ENCODE data around the gene YY1AP1.
A peak's percentile ranks its signal among the peaks of the same experiment; 100 is the strongest.

The YY1AP1 gene

GRCh38 chr1:155695608-155696007, 7.0 kb upstream of the YY1AP1 start:
- TF ChIP-seq POLR2AphosphoS5 (IDR thresholded peaks at IDR 0.05; ENCODE audit: low read depth, low read length) (no peak), TAF1 (IDR thresholded peaks at IDR 0.05; ENCODE audit: borderline replicate concordance, insufficient read depth, low read length) (no peak), REST (IDR thresholded peaks at IDR 0.05; ENCODE audit: insufficient read depth in 1 of 2, low read depth in 2 of 2, low read length in 2 of 2) (no peak), SIN3A (IDR thresholded peaks at IDR 0.05; ENCODE audit: borderline replicate concordance, insufficient read depth, low read length) (no peak), FOXP2 (optimal IDR thresholded peaks at IDR 0.05; ENCODE audit: borderline replicate concordance, extremely low read depth, extremely low read length, insufficient read depth) (no peak)

GRCh38 chr1:155695072-155695471, 6.5 kb upstream of the YY1AP1 start:
- TF ChIP-seq REST (IDR thresholded peaks at IDR 0.05; ENCODE audit: insufficient read depth in 1 of 2, low read depth in 2 of 2, low read length in 2 of 2) (no peak), FOXP2 (optimal IDR thresholded peaks at IDR 0.05; ENCODE audit: borderline replicate concordance, extremely low read depth, extremely low read length, insufficient read depth) (no peak), TAF1 (IDR thresholded peaks at IDR 0.05; ENCODE audit: borderline replicate concordance, insufficient read depth, low read length) (no peak), POLR2AphosphoS5 (IDR thresholded peaks at IDR 0.05; ENCODE audit: low read depth, low read length) (no peak), SIN3A (IDR thresholded peaks at IDR 0.05; ENCODE audit: borderline replicate concordance, insufficient read depth, low read length) (no peak)

- no peak for TF ChIP-seq REST (IDR thresholded peaks at IDR 0.05; ENCODE audit: insufficient read depth in 1 of 2, low read depth in 2 of 2, low read length in 2 of 2)
- TF ChIP-seq SIN3A (IDR thresholded peaks at IDR 0.05; ENCODE audit: borderline replicate concordance, insufficient read depth, low read length): no peak
- TF ChIP-seq POLR2AphosphoS5 (IDR thresholded peaks at IDR 0.05; ENCODE audit: low read depth, low read length): no peak
Observed at GRCh38 chr1:155694167-155694566, 5.6 kb upstream of the YY1AP1 start.

- no peak for TF ChIP-seq TAF1 (IDR thresholded peaks at IDR 0.05; ENCODE audit: borderline replicate concordance, insufficient read depth, low read length)
- TF ChIP-seq SIN3A (IDR thresholded peaks at IDR 0.05; ENCODE audit: borderline replicate concordance, insufficient read depth, low read length): no peak
- TF ChIP-seq POLR2AphosphoS5 (IDR thresholded peaks at IDR 0.05; ENCODE audit: low read depth, low read length): no peak
- TF ChIP-seq FOXP2 (optimal IDR thresholded peaks at IDR 0.05; ENCODE audit: borderline replicate concordance, extremely low read depth, extremely low read length, insufficient read depth): no peak
- no peak for TF ChIP-seq REST (IDR thresholded peaks at IDR 0.05; ENCODE audit: insufficient read depth in 1 of 2, low read depth in 2 of 2, low read length in 2 of 2)
Observed at GRCh38 chr1:155691992-155692528, 3.5 kb upstream of the YY1AP1 start.

GRCh38 chr1:155689081-155689607, 570 bp upstream of the YY1AP1 start, which contains the start of gene DAP3:
TSS of gene DAP3 (plus strand) at chr1:155689091. CDS start at chr1:155709780, 20,689 bp downstream.
- TF ChIP-seq POLR2AphosphoS5 (IDR thresholded peaks at IDR 0.05; ENCODE audit: low read depth, low read length) (peak; percentile 66; the same call in 1 of the 2 replicates), TAF1 (IDR thresholded peaks at IDR 0.05; ENCODE audit: borderline replicate concordance, insufficient read depth, low read length) (peak; percentile 83; the same call in 1 of the 2 replicates), REST (IDR thresholded peaks at IDR 0.05; ENCODE audit: insufficient read depth in 1 of 2, low read depth in 2 of 2, low read length in 2 of 2) (0 out of 4 replicates have a peak, but pooled peaks of 1 of the 2 experiments have one; percentile 6)
